HG03442 (cell line): Measurements from ENCODE around the gene SUCLG1.

Experiments
- ATAC-seq: cut with Tn5 transposase; IDR thresholded peaks from one replicate; pipeline ENCODE4 v1.9.1; 2021; ENCODE audit warnings: mild to moderate bottlenecking, moderate library complexity; ENCODE audit not compliant: unreplicated experiment

The SUCLG1 gene

GRCh38 chr2:84467389-84467788 lies 8.3 kb upstream of the SUCLG1 start:
- no peak for ATAC-seq

GRCh38 chr2:84461310-84461709 lies 2.2 kb upstream of the SUCLG1 start:
- ATAC-seq: no peak

- no peak for ATAC-seq
Observed at GRCh38 chr2:84460670-84461069, 1.6 kb upstream of the SUCLG1 start.

GRCh38 chr2:84459944-84460429 lies 907 bp upstream of the SUCLG1 start:
- ATAC-seq: no peak

GRCh38 chr2:84458551-84459017 lies 496 bp downstream of the SUCLG1 start:
- ATAC-seq: peak; percentile 26

- ATAC-seq: no peak
Observed at GRCh38 chr2:84457686-84458085, 1.4 kb downstream of the SUCLG1 start.

- ATAC-seq: no peak
Observed at GRCh38 chr2:84456156-84456555, 2.9 kb downstream of the SUCLG1 start.

GRCh38 chr2:84454581-84454980 lies 4.5 kb downstream of the SUCLG1 start:
- no peak for ATAC-seq

GRCh38 chr2:84452624-84453023 lies 6.5 kb downstream of the SUCLG1 start:
- ATAC-seq: no peak

GRCh38 chr2:84451579-84451978 lies 7.5 kb downstream of the SUCLG1 start:
- no peak for ATAC-seq

- ATAC-seq: no peak
Observed at GRCh38 chr2:84450288-84451227, 8.5 kb downstream of the SUCLG1 start.

- ATAC-seq: no peak
Observed at GRCh38 chr2:84449711-84450110, 9.4 kb downstream of the SUCLG1 start.

GRCh38 chr2:84449055-84449454 lies 10.0 kb downstream of the SUCLG1 start:
- no peak for ATAC-seq

- ATAC-seq: no peak
Observed at GRCh38 chr2:84443477-84443876, 15.6 kb downstream of the SUCLG1 start.

GRCh38 chr2:84442888-84443287 lies 16.2 kb downstream of the SUCLG1 start:
- peak; percentile 44 for ATAC-seq

- ATAC-seq: no peak
Observed at GRCh38 chr2:84441505-84441904, 17.6 kb downstream of the SUCLG1 start.

GRCh38 chr2:84441036-84441435 lies 18.0 kb downstream of the SUCLG1 start:
- no peak for ATAC-seq

- no peak for ATAC-seq
Observed at GRCh38 chr2:84435345-84436025, 23.6 kb downstream of the SUCLG1 start.

- ATAC-seq: no peak
Observed at GRCh38 chr2:84429328-84429727, 29.8 kb downstream of the SUCLG1 start.

- ATAC-seq: peak; percentile 39
Observed at GRCh38 chr2:84427235-84428138, 31.6 kb downstream of the SUCLG1 start.

GRCh38 chr2:84425310-84425709 lies 33.8 kb downstream of the SUCLG1 start:
- no peak for ATAC-seq
